Panc1 (cell line): ENCODE measurements around the gene STYXL1.

Experiments
- POLR2AphosphoS5 ChIP-seq: IDR thresholded peaks from 2 replicates; pipeline ENCODE4 v1.6.1; 2012; ENCODE audit warnings: mild to moderate bottlenecking, low read depth, low read length, moderate library complexity
- TCF7L2 ChIP-seq: IDR thresholded peaks from 2 replicates; pipeline ENCODE4 v1.6.1; 2011; ENCODE audit warnings: mild to moderate bottlenecking, low read depth, low read length, inconsistent platforms
- TF ChIP-seq, protein P1 (sequence below): fragments of 450-650 bp; IDR thresholded peaks from 2 replicates; pipeline ENCODE4 v1.5.1; 2017; ENCODE audit warnings: mild to moderate bottlenecking
- TF ChIP-seq, protein P2 (sequence below), 2 experiments: IDR thresholded peaks; 2 replicates each; pipeline ENCODE4 v1.6.1; 2011 to 2012; ENCODE audit warnings: low read depth in 2 of 2, control low read depth in 1 of 2, low read length in 1 of 2, mild to moderate bottlenecking in 1 of 2, moderate library complexity in 1 of 2; ENCODE audit not compliant: insufficient read depth in 1 of 2

DNA sequence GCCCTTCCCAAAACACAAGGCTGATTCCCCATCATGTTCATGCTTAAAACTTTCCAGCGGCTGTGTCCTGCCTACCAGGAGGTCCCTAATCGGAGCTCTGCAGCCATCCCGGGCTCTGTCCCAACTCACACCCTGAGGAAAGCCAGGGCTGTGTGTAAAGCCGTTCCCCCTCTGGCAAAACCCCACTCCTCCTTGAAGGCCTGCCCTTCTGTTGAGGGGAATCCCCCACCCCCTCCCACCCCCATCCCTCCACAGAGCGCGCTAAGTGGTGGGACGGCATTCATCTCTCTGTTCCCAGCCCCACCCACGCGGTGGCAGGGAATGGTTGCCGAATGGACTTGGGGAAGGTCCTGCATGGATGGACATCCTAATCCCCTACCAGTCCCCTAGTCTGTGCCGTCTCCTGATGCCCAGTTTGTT is 52.7 kb downstream of the STYXL1 start:
- TF ChIP-seq, protein P1, sequence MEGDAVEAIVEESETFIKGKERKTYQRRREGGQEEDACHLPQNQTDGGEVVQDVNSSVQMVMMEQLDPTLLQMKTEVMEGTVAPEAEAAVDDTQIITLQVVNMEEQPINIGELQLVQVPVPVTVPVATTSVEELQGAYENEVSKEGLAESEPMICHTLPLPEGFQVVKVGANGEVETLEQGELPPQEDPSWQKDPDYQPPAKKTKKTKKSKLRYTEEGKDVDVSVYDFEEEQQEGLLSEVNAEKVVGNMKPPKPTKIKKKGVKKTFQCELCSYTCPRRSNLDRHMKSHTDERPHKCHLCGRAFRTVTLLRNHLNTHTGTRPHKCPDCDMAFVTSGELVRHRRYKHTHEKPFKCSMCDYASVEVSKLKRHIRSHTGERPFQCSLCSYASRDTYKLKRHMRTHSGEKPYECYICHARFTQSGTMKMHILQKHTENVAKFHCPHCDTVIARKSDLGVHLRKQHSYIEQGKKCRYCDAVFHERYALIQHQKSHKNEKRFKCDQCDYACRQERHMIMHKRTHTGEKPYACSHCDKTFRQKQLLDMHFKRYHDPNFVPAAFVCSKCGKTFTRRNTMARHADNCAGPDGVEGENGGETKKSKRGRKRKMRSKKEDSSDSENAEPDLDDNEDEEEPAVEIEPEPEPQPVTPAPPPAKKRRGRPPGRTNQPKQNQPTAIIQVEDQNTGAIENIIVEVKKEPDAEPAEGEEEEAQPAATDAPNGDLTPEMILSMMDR, result no peak
- TF ChIP-seq POLR2AphosphoS5 (no peak), TCF7L2 (no peak)
- TF ChIP-seq, protein P2, sequence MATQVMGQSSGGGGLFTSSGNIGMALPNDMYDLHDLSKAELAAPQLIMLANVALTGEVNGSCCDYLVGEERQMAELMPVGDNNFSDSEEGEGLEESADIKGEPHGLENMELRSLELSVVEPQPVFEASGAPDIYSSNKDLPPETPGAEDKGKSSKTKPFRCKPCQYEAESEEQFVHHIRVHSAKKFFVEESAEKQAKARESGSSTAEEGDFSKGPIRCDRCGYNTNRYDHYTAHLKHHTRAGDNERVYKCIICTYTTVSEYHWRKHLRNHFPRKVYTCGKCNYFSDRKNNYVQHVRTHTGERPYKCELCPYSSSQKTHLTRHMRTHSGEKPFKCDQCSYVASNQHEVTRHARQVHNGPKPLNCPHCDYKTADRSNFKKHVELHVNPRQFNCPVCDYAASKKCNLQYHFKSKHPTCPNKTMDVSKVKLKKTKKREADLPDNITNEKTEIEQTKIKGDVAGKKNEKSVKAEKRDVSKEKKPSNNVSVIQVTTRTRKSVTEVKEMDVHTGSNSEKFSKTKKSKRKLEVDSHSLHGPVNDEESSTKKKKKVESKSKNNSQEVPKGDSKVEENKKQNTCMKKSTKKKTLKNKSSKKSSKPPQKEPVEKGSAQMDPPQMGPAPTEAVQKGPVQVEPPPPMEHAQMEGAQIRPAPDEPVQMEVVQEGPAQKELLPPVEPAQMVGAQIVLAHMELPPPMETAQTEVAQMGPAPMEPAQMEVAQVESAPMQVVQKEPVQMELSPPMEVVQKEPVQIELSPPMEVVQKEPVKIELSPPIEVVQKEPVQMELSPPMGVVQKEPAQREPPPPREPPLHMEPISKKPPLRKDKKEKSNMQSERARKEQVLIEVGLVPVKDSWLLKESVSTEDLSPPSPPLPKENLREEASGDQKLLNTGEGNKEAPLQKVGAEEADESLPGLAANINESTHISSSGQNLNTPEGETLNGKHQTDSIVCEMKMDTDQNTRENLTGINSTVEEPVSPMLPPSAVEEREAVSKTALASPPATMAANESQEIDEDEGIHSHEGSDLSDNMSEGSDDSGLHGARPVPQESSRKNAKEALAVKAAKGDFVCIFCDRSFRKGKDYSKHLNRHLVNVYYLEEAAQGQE (IDR thresholded peaks at IDR 0.05; ENCODE audit: insufficient read depth in 1 of 2, low read depth in 2 of 2, low read length in 1 of 2), result no peak
